CD4-positive, alpha-beta T cell (primary cell): ENCODE results near the gene ZNF365. TPM values are rescaled to one million over a fixed set of nuclear protein-coding genes. Genes with fewer than 3 reads are reported as not detected.

Experiments used
- ATAC-seq: fragments of 200-7000 bp; cut with Tn5 transposase; one replicate; pipeline ENCODE4 v1.10.0; 2022; ENCODE audit warnings: mild to moderate bottlenecking; ENCODE audit not compliant: poor library complexity
- CTCF ChIA-PET: fragments of 350-600 bp; sonication (Branson Sonifier 250); formaldehyde crosslinking; loops from one replicate; lab custom pipeline; 2021; ENCODE audit warnings: antibody characterized with exemption, inconsistent platforms; lab: Charles Lee
- POLR2A ChIA-PET: fragments of 350-600 bp; sonication (Branson Sonifier 250); formaldehyde crosslinking; loops from one replicate; lab custom pipeline; 2021; ENCODE audit warnings: antibody characterized with exemption, inconsistent platforms; lab: Charles Lee
- DNase-seq, 14 experiments: peaks; one replicate each; pipeline ENCODE4 v3.0.0-alpha.2; 2013 to 2020; ENCODE audit warnings: mixed read lengths in 2 of 14
- H3K27ac ChIP-seq, 2 donors: one replicate each; pipeline versions ENCODE4 v1.5.1 to v1.7.0; 2013; ENCODE audit warnings: low read length in 2 of 2, low read depth in 1 of 2, mild to moderate bottlenecking in 1 of 2
- H3K27me3 ChIP-seq, 2 experiments: 1 replicate in 1 of 2; 2 replicates in 1 of 2; pipeline versions ENCODE4 v1.6.1 to v1.7.0; 2013; ENCODE audit warnings: low read length in 2 of 2, control low read depth in 1 of 2, mild to moderate bottlenecking in 1 of 2, moderate library complexity in 1 of 2; ENCODE audit not compliant: insufficient read depth in 2 of 2, control insufficient read depth in 1 of 2
- H3K36me3 ChIP-seq: one replicate; pipeline ENCODE4 v1.6.1; 2013; ENCODE audit warnings: low read length, control low read depth; ENCODE audit not compliant: insufficient read depth
- H3K4me1 ChIP-seq: one replicate; pipeline ENCODE4 v1.6.1; 2013; ENCODE audit warnings: low read length, control low read depth; ENCODE audit not compliant: insufficient read depth
- H3K4me3 ChIP-seq: one replicate; pipeline ENCODE4 v1.5.1; 2013; ENCODE audit warnings: mild to moderate bottlenecking, low read length, moderate library complexity
- H3K9me3 ChIP-seq, 2 experiments: 1 replicate in 1 of 2; 2 replicates in 1 of 2; pipeline versions ENCODE4 v1.6.1 to v1.7.0; 2013; ENCODE audit warnings: low read length in 2 of 2, mild to moderate bottlenecking in 2 of 2, control low read depth in 1 of 2, moderate library complexity in 1 of 2; ENCODE audit not compliant: control insufficient read depth in 1 of 2, insufficient read depth in 1 of 2
- H3K27ac Mint-ChIP-seq: one replicate; pipeline ENCODE4 v1.8.0; 2020; ENCODE audit warnings: mixed read lengths
- H3K27me3 Mint-ChIP-seq: one replicate; pipeline ENCODE4 v1.8.0; 2021; ENCODE audit warnings: mixed read lengths
- H3K36me3 Mint-ChIP-seq: one replicate; pipeline ENCODE4 v1.8.0; 2021; ENCODE audit warnings: low read depth, mixed read lengths
- H3K4me1 Mint-ChIP-seq: one replicate; pipeline ENCODE4 v1.8.0; 2021; ENCODE audit warnings: low read depth, mixed read lengths
- H3K4me3 Mint-ChIP-seq: one replicate; pipeline ENCODE4 v1.8.0; 2020; ENCODE audit warnings: mild to moderate bottlenecking, mixed read lengths
- H3K9me3 Mint-ChIP-seq: one replicate; pipeline ENCODE4 v1.8.0; 2020; ENCODE audit warnings: mixed read lengths
- intact Hi-C, 2 experiments: fragments of 100-400 bp; cut with DNase I in 1 of 2; cut with micrococcal nuclease in 1 of 2; formaldehyde crosslinking; loops; one replicate each; pipeline versions ENCODE4 v1.15.1 to v1.9.0; 2023 to 2025; cut with DNase I, micrococcal nuclease
- total RNA-seq, 174 experiments: library from RNA in 2 of 174; stranded (reverse) in 2 of 174; gene quantifications; one replicate each; pipeline ENCODE4 v1.2.3 and lab custom pipeline; 2021 to 2026
- TF ChIP-seq, protein P1 (sequence below): fragments of 200-600 bp; IDR thresholded peaks from one replicate; pipeline ENCODE4 v1.8.0; 2022; ENCODE audit warnings: antibody characterized with exemption, mild to moderate bottlenecking

Gene ZNF365
- total RNA-seq, 2 experiments from 2014 or later = 1.8 to 2.0 TPM

- DNase-seq (no peak), ATAC-seq (no peak)
- H3K27me3 Mint-ChIP-seq = peaks cover 9% of the 10 kb centered on the region
- peaks cover 6% of the 10 kb centered on the region for H3K9me3 Mint-ChIP-seq
- Histone ChIP-seq H3K27ac (no peak overlapping the region), H3K4me3 (no peak overlapping the region), H3K9me3 (peaks cover 0 to 5% of the 10 kb centered on the region in 2 experiments), H3K27me3 (no peaks in the 10 kb centered on the region), H3K36me3 (no peaks in the 10 kb centered on the region), H3K4me1 (no peaks in the 10 kb centered on the region)
- CTCF ChIA-PET = no interaction called here
- no peaks in the 10 kb centered on the region for H3K4me1 Mint-ChIP-seq
- no peak overlapping the region for H3K27ac Mint-ChIP-seq
- H3K36me3 Mint-ChIP-seq = no peaks in the 10 kb centered on the region
- intact Hi-C loops = no loop called here
- no peak overlapping the region for H3K4me3 Mint-ChIP-seq
- TF ChIP-seq, protein P1, sequence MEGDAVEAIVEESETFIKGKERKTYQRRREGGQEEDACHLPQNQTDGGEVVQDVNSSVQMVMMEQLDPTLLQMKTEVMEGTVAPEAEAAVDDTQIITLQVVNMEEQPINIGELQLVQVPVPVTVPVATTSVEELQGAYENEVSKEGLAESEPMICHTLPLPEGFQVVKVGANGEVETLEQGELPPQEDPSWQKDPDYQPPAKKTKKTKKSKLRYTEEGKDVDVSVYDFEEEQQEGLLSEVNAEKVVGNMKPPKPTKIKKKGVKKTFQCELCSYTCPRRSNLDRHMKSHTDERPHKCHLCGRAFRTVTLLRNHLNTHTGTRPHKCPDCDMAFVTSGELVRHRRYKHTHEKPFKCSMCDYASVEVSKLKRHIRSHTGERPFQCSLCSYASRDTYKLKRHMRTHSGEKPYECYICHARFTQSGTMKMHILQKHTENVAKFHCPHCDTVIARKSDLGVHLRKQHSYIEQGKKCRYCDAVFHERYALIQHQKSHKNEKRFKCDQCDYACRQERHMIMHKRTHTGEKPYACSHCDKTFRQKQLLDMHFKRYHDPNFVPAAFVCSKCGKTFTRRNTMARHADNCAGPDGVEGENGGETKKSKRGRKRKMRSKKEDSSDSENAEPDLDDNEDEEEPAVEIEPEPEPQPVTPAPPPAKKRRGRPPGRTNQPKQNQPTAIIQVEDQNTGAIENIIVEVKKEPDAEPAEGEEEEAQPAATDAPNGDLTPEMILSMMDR = no peak
- POLR2A ChIA-PET = no interaction called here
Measured at GRCh38 chr10:62330213-62330612, 44.0 kb upstream of the ZNF365 start.

- Histone ChIP-seq H3K36me3 (no peaks in the 10 kb centered on the region), H3K4me3 (no peak overlapping the region), H3K9me3 (peaks cover 0 to 5% of the 10 kb centered on the region in 2 experiments), H3K4me1 (no peaks in the 10 kb centered on the region), H3K27me3 (no peaks in the 10 kb centered on the region), H3K27ac (no peak overlapping the region)
- ATAC-seq (no peak), DNase-seq (no peak)
- TF ChIP-seq, protein P1 = no peak
- CTCF ChIA-PET = no interaction called here
- no peaks in the 10 kb centered on the region for H3K36me3 Mint-ChIP-seq
- no peak overlapping the region for H3K27ac Mint-ChIP-seq
- POLR2A ChIA-PET = no interaction called here
- no peaks in the 10 kb centered on the region for H3K4me1 Mint-ChIP-seq
- peaks cover 6% of the 10 kb centered on the region for H3K9me3 Mint-ChIP-seq
- no peak overlapping the region for H3K4me3 Mint-ChIP-seq
- peaks cover 13% of the 10 kb centered on the region for H3K27me3 Mint-ChIP-seq
- intact Hi-C loops = no loop called here
Measured at GRCh38 chr10:62332406-62332805, 41.8 kb upstream of the ZNF365 start.

- Histone ChIP-seq H3K27ac (no peak overlapping the region), H3K27me3 (no peaks in the 10 kb centered on the region), H3K4me1 (no peaks in the 10 kb centered on the region), H3K4me3 (no peak overlapping the region), H3K36me3 (no peaks in the 10 kb centered on the region), H3K9me3 (peaks cover 0 to 5% of the 10 kb centered on the region in 2 experiments)
- H3K4me3 Mint-ChIP-seq = no peak overlapping the region
- ATAC-seq = no peak
- ChIA-PET POLR2A (no interaction called here), CTCF (interaction anchor here (0.6 kb wide), 1 partner anchor 88 kb away, joined by 3 read pairs; no protein-coding TSS in a partner anchor)
- H3K9me3 Mint-ChIP-seq = peaks cover 8% of the 10 kb centered on the region
- H3K4me1 Mint-ChIP-seq = no peaks in the 10 kb centered on the region
- no peak for DNase-seq
- intact Hi-C loops = no loop called here
- peaks cover 4% of the 10 kb centered on the region for H3K36me3 Mint-ChIP-seq
- no peak overlapping the region for H3K27ac Mint-ChIP-seq
- peaks cover 18% of the 10 kb centered on the region for H3K27me3 Mint-ChIP-seq
- TF ChIP-seq, protein P1 = no peak
Measured at GRCh38 chr10:62333135-62333889, 40.9 kb upstream of the ZNF365 start.
